Suprapubic skin (tissue), 4 donors: Measurements from ENCODE around the gene SIMC1. TPM values are rescaled to one million over a fixed set of nuclear protein-coding genes. Genes with fewer than 3 reads are reported as not detected.

Experiments
- DNase-seq, 2 donors: peaks; one replicate each; pipeline ENCODE4 v3.0.0-alpha.2; 2019; ENCODE audit warnings: low spot score in 2 of 2
- H3K27ac ChIP-seq: fragments of 200-600 bp; sonication (generic); one replicate; pipeline ENCODE4 v1.5.1; 2019
- H3K27me3 ChIP-seq: fragments of 200-600 bp; sonication (generic); one replicate; pipeline ENCODE4 v1.5.1; 2019
- H3K36me3 ChIP-seq: fragments of 200-600 bp; sonication (generic); one replicate; pipeline ENCODE4 v1.5.1; 2019
- H3K4me1 ChIP-seq: fragments of 200-600 bp; sonication (generic); one replicate; pipeline ENCODE4 v1.5.1; 2019
- H3K4me3 ChIP-seq: fragments of 200-600 bp; sonication (generic); one replicate; pipeline ENCODE4 v1.5.1; 2019; ENCODE audit warnings: mild to moderate bottlenecking
- H3K9me3 ChIP-seq: fragments of 200-600 bp; sonication (generic); one replicate; pipeline ENCODE4 v1.5.1; 2019
- EP300 ChIP-seq: sonication (generic); formaldehyde crosslinking; IDR thresholded peaks from one replicate; pipeline ENCODE4 v1.6.1; 2017; ENCODE audit warnings: antibody characterized with exemption
- POLR2A ChIP-seq, 2 donors: fragments of 450-650 bp; IDR thresholded peaks; one replicate each; pipeline ENCODE4 v1.6.1; 2017; ENCODE audit warnings: antibody characterized with exemption in 2 of 2, mild to moderate bottlenecking in 2 of 2, moderate library complexity in 2 of 2
- POLR2AphosphoS5 ChIP-seq, 3 donors: sonication (generic); formaldehyde crosslinking; IDR thresholded peaks; one replicate each; pipeline ENCODE4 v1.6.1; 2017; ENCODE audit warnings: antibody characterized with exemption in 3 of 3
- WGBS: methylation state at CpG from one replicate; pipeline ENCODE4 v1.1.5; 2018; 5-methylcytosine and 5-hydroxymethylcytosine counted together
- total RNA-seq, 4 donors: library from RNA; depleted of rRNA; stranded (reverse); fragments of >200 nt; gene quantifications; one replicate each; pipeline ENCODE4 v1.1.0, GENCODE V29; 2016
- TF ChIP-seq, protein P1 (sequence below), 2 donors: fragments of 200-600 bp in 1 of 2; fragments of 450-650 bp in 1 of 2; sonication (generic) in 1 of 2; IDR thresholded peaks; one replicate each; pipeline ENCODE4 v1.5.1; 2016 to 2019; ENCODE audit warnings: antibody characterized with exemption in 2 of 2, mild to moderate bottlenecking in 1 of 2, moderate library complexity in 1 of 2

The SIMC1 gene
- total RNA-seq, 4 donors from 2014 or later: 9.6 to 27.8 (median 12.9) TPM

DNA sequence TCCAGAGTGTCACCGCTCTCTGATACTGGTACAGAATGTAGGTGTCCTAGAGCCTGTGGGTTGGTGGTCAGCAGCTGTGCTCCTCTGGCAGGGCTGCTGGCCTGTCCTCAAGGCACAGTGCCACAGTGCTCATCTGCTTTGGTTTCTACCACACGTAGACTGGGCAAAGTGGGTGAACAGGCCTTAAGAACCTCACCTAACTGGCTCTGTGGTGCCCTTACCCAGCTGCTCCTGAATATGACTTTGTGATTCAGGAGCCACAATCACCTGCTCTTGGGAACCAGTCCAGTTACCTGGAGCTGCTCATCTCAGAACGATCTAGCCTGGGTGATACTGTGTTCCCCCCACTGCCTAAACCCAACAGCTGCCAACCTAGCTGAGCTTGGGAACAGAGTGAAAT is 143.8 kb downstream of the SIMC1 start:
- no peak overlapping the region for H3K4me3 ChIP-seq
- 86% methylated on average over 2 of the region's 3 CpGs for WGBS
- H3K9me3 ChIP-seq: no peaks in the 10 kb centered on the region
- DNase-seq: no peak
- peaks cover 44% of the 10 kb centered on the region for H3K36me3 ChIP-seq
- peak overlapping the region; percentile 54 for H3K27ac ChIP-seq
- no peaks in the 10 kb centered on the region for H3K27me3 ChIP-seq
- peaks cover 9% of the 10 kb centered on the region for H3K4me1 ChIP-seq
- no peak for TF ChIP-seq POLR2AphosphoS5 (IDR thresholded peaks at IDR 0.05)
- no peak for TF ChIP-seq EP300
- no peak for TF ChIP-seq POLR2A (IDR thresholded peaks at IDR 0.05)
- TF ChIP-seq, protein P1, sequence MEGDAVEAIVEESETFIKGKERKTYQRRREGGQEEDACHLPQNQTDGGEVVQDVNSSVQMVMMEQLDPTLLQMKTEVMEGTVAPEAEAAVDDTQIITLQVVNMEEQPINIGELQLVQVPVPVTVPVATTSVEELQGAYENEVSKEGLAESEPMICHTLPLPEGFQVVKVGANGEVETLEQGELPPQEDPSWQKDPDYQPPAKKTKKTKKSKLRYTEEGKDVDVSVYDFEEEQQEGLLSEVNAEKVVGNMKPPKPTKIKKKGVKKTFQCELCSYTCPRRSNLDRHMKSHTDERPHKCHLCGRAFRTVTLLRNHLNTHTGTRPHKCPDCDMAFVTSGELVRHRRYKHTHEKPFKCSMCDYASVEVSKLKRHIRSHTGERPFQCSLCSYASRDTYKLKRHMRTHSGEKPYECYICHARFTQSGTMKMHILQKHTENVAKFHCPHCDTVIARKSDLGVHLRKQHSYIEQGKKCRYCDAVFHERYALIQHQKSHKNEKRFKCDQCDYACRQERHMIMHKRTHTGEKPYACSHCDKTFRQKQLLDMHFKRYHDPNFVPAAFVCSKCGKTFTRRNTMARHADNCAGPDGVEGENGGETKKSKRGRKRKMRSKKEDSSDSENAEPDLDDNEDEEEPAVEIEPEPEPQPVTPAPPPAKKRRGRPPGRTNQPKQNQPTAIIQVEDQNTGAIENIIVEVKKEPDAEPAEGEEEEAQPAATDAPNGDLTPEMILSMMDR (IDR thresholded peaks at IDR 0.05): no peak

DNA sequence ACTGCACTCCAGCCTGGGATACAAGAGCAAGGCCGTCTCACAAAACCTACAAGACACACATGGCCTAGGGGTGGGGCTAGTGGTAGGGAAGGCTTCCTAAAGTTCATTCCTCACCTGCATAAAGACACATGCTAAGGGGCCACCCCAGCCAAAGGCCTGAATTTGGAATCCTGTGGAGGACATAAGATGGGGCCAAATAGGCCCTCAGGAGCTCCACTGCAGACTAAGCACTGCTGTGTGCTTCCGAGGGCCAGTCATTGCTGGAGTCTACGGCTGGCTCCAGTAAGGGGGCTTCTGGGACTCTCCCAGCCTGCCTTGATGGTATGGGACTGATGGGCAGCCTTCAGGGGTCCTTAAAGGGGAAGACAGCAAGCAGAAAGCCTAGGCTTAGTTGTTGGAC is 144.5 kb downstream of the SIMC1 start:
- Histone ChIP-seq H3K27ac (peak overlapping the region; percentile 54), H3K9me3 (no peaks in the 10 kb centered on the region), H3K36me3 (peaks cover 44% of the 10 kb centered on the region), H3K4me1 (peaks cover 17% of the 10 kb centered on the region), H3K27me3 (no peaks in the 10 kb centered on the region), H3K4me3 (no peak overlapping the region)
- TF ChIP-seq EP300 (no peak), POLR2A (IDR thresholded peaks at IDR 0.05) (no peak), POLR2AphosphoS5 (IDR thresholded peaks at IDR 0.05) (no peak)
- TF ChIP-seq, protein P1 (IDR thresholded peaks at IDR 0.05): no peak
- DNase-seq: no peak
- 90% methylated on average over 2 of the region's 3 CpGs for WGBS

DNA sequence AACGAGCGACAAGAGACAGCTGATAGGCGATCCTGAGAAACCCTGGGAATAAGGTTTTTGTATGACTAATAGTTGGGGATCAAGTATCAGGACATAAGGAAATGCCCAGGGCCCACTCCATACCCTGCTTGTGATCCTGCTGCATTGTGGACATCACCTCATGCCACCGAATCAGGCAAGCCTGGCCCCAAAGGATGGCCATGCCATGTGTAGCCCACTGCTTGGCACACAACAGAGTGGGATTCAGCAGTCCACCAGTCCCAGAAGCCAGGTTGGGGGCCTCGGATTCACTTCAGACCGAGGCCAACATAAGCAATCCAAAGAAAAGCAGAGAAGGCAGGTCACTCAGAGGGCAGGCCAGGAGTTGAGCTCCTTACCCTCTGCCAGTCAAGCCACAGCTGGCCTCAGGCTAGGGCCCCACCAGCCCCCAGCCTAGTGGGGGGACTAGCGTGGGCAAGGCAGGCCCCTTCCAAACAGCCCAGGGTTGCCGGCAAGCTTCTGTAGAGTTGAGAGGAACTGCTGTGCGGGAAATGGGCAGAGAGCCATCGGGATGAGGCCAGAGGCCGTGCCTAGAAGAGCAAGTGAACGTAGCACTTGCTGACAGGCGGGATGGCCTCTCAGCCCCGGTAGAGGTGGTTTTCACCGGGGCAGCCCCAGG is 145.2 kb downstream of the SIMC1 start:
- no peak overlapping the region for H3K4me3 ChIP-seq
- H3K36me3 ChIP-seq: peaks cover 44% of the 10 kb centered on the region
- no peaks in the 10 kb centered on the region for H3K27me3 ChIP-seq
- TF ChIP-seq POLR2A (IDR thresholded peaks at IDR 0.05) (no peak), EP300 (no peak), POLR2AphosphoS5 (IDR thresholded peaks at IDR 0.05) (no peak)
- TF ChIP-seq, protein P1 (IDR thresholded peaks at IDR 0.05): no peak
- no peak for DNase-seq
- 85% methylated on average over 15 of the region's 15 CpGs for WGBS
- no peaks in the 10 kb centered on the region for H3K9me3 ChIP-seq
- no peak overlapping the region for H3K27ac ChIP-seq
- peaks cover 21% of the 10 kb centered on the region for H3K4me1 ChIP-seq

DNA sequence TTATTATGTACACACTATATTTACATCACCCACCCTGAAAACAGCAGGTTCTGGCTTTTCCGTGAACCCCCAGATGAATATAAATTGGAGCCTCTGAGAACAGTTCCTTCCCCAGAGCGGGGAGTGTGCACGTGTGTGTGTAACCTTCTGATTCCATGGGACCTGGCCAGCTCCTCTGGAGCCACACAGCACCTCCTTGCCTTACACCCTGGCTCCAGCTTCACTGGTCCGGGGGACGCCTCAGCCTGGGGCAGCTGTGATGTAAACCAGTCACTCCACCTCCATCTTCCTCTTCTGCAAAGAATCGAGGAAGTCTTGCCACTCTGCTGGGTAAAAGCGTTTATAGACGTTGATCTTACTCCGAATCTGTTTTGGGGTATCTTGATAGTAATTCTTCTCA is 145.7 kb downstream of the SIMC1 start:
- H3K9me3 ChIP-seq: no peaks in the 10 kb centered on the region
- no peak for DNase-seq
- H3K36me3 ChIP-seq: peaks cover 44% of the 10 kb centered on the region
- peaks cover 21% of the 10 kb centered on the region for H3K4me1 ChIP-seq
- TF ChIP-seq POLR2AphosphoS5 (IDR thresholded peaks at IDR 0.05): no peak
- TF ChIP-seq, protein P1 (IDR thresholded peaks at IDR 0.05): no peak
- TF ChIP-seq POLR2A (IDR thresholded peaks at IDR 0.05): no peak
- TF ChIP-seq EP300: no peak
- H3K4me3 ChIP-seq: no peak overlapping the region
- 74% methylated on average over 9 of the region's 9 CpGs for WGBS
- no peak overlapping the region for H3K27ac ChIP-seq
- no peaks in the 10 kb centered on the region for H3K27me3 ChIP-seq

DNA sequence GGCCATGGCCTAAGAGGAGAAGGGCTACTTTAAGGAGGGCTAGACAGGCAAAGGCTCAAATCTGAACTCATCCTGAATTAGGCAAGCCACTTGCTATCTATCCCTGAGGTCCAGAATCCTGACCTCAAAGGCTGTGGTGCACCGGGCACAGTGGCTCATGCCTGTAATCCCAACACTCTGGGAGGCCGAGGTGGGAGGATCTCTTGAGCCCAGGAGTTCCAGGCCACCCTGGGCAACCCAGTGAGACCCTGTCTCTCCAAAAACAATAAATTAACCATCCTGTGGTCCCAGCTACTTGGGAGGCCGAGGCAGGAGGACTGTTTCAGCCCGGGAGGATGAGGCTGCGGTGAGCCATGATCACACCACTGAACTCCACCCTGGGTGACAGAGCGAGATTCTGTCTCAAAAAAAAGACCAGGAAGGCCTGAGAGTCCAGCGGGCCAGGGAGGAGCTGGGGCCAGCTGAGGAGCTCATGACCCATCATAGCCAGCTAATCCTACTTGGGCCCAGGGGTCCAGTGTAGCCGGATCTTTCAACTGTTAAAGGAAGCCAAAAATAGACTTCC is 146.2 kb downstream of the SIMC1 start:
- peaks cover 44% of the 10 kb centered on the region for H3K36me3 ChIP-seq
- 88% methylated on average over 6 of the region's 8 CpGs for WGBS
- no peak for TF ChIP-seq POLR2A (IDR thresholded peaks at IDR 0.05)
- TF ChIP-seq, protein P1 (IDR thresholded peaks at IDR 0.05): no peak
- no peak for TF ChIP-seq EP300
- no peak for DNase-seq
- H3K4me3 ChIP-seq: no peak overlapping the region
- H3K9me3 ChIP-seq: no peaks in the 10 kb centered on the region
- no peak overlapping the region for H3K27ac ChIP-seq
- H3K4me1 ChIP-seq: peaks cover 22% of the 10 kb centered on the region
- H3K27me3 ChIP-seq: no peaks in the 10 kb centered on the region
